ENCODE results near the gene HNF4A. TPM values are rescaled to one million over a fixed set of nuclear protein-coding genes. Genes with fewer than 3 reads are reported as not detected.

The HNF4A gene
- total and polyA plus RNA-seq, 2 of the 13 experiments (the other 11 are each of a cell fraction or from before 2014, with no cell fraction given): 80.9 to 169 TPM

- peak; percentile 79 for TF ChIP-seq ZNF629 (CRISPR knock-in tag; conservative IDR thresholded peaks at IDR 0.05)
- no peak for TF ChIP-seq ZHX2 (IDR thresholded peaks at IDR 0.05; ENCODE audit: low read depth)
- no peak for TF ChIP-seq ZHX2 (CRISPR knock-in tag; IDR thresholded peaks at IDR 0.05; ENCODE audit: borderline replicate concordance)
- peak; percentile 88; the same call in 1 of the 2 replicates for TF ChIP-seq DZIP1 (CRISPR knock-in tag; IDR thresholded peaks at IDR 0.05)
- TF ChIP-seq HMGXB4 (CRISPR knock-in tag; IDR thresholded peaks at IDR 0.05; ENCODE audit: borderline replicate concordance in 1 of 2, low read depth in 1 of 2): peak; percentile 28 to 39; a peak in 1 of 4 replicates
- 0 out of 2 replicates have a peak, but pooled peaks have one; percentile 41 for TF ChIP-seq CENPT (CRISPR knock-in tag; IDR thresholded peaks at IDR 0.05; ENCODE audit: low read depth)
- TF ChIP-seq ZNF710 (CRISPR knock-in tag; IDR thresholded peaks at IDR 0.05; ENCODE audit: borderline replicate concordance): peak; percentile 77; the same call in 1 of the 2 replicates
- no peak; the same call in 1 of the 2 replicates for TF ChIP-seq KAT7 (CRISPR knock-in tag; IDR thresholded peaks at IDR 0.05; ENCODE audit: borderline replicate concordance)
- peak; percentile 52 for TF ChIP-seq KMT2A (CRISPR knock-in tag; IDR thresholded peaks at IDR 0.05)
- TF ChIP-seq ZNF562 (CRISPR knock-in tag; IDR thresholded peaks at IDR 0.05; ENCODE audit: borderline replicate concordance): no peak
- TF ChIP-seq ZNF275 (CRISPR knock-in tag; IDR thresholded peaks at IDR 0.05; ENCODE audit: borderline replicate concordance): no peak
- TF ChIP-seq PCBP2 (optimal IDR thresholded peaks at IDR 0.05; ENCODE audit: low read depth, low read length, poor library complexity, severe bottlenecking): no peak
These were observed 72.9 kb downstream of the HNF4A start (continued) for GRCh38 chr20:44428174-44429016.
